Fibroblast of lung (primary cell): ENCODE data around the gene LPIN2.

Source experiments
- EZH2 ChIP-seq: IDR thresholded peaks from 2 replicates; pipeline ENCODE4 v1.5.1; 2012; ENCODE audit warnings: low read length, control low read depth, mild to moderate bottlenecking; ENCODE audit errors: missing control alignments
- TF ChIP-seq, protein P1 (sequence below), 2 donors: IDR thresholded peaks in 1 of 2; conservative IDR thresholded peaks in 1 of 2; 1 replicate in 1 of 2; 2 replicates in 1 of 2; pipeline ENCODE4 v1.5.1; 2011 to 2012; ENCODE audit warnings: low read length in 2 of 2, control low read depth in 1 of 2, inconsistent platforms in 1 of 2, low read depth in 1 of 2, mild to moderate bottlenecking in 1 of 2

DNA sequence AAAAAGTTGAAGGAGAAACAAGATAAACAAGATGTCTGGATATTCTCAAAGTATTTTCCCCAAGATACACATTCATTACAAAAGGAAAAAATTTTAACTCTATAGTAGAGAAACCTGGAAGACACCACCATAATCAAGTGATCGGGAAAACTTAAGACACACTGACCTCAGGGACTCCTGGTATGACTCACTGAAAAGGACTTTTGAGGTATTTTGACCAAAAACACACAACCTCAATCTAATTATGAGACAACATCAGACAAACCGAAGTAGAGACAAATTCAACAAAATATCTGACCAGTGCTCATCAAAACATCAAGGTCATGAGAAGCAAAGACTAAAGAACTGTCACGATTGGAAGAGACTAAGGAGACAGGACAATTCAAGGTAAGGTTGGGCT, 34.7 kb downstream of the LPIN2 start:
- TF ChIP-seq, protein P1, sequence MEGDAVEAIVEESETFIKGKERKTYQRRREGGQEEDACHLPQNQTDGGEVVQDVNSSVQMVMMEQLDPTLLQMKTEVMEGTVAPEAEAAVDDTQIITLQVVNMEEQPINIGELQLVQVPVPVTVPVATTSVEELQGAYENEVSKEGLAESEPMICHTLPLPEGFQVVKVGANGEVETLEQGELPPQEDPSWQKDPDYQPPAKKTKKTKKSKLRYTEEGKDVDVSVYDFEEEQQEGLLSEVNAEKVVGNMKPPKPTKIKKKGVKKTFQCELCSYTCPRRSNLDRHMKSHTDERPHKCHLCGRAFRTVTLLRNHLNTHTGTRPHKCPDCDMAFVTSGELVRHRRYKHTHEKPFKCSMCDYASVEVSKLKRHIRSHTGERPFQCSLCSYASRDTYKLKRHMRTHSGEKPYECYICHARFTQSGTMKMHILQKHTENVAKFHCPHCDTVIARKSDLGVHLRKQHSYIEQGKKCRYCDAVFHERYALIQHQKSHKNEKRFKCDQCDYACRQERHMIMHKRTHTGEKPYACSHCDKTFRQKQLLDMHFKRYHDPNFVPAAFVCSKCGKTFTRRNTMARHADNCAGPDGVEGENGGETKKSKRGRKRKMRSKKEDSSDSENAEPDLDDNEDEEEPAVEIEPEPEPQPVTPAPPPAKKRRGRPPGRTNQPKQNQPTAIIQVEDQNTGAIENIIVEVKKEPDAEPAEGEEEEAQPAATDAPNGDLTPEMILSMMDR (conservative IDR thresholded peaks at IDR 0.05 in 1 of 2, IDR thresholded peaks at IDR 0.05 in 1 of 2; ENCODE audit: low read depth in 1 of 2, low read length in 2 of 2) = no peak
- no peak for TF ChIP-seq EZH2
